GM12873 (cell line): ENCODE results near the gene ACACB.

ENCODE experiments used
- CTCF ChIP-seq: IDR thresholded peaks from 2 replicates; pipeline ENCODE4 v1.5.1; 2012; ENCODE audit warnings: low read depth, mild to moderate bottlenecking, moderate library complexity, low read length, control low read depth; ENCODE audit not compliant: insufficient read depth; ENCODE audit errors: missing control alignments

ACACB gene

GRCh38 chr12:109222062-109222461 is 105.7 kb downstream of the ACACB start:
- no peak for TF ChIP-seq CTCF

DNA sequence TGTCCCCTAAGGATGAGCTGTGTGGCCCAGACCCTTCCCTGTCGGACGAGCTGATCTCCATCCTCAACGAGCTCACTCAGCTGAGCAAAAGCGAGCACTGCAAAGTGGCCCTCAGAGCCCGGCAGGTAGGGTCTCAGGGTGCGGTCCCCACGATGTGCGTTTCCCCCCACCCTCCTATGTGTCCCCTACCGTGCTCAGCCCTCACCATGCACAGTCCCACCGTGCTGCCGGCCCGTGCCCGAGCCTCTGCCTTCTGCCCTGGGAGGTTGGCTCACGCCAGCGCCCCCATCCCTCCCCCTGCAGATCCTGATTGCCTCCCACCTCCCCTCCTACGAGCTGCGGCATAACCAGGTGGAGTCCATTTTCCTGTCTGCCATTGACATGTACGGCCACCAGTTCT is 106.1 kb downstream of the ACACB start:
- TF ChIP-seq CTCF, result no peak

- TF ChIP-seq CTCF, result no peak
These were observed 106.8 kb downstream of the ACACB start for GRCh38 chr12:109223211-109223610.

DNA sequence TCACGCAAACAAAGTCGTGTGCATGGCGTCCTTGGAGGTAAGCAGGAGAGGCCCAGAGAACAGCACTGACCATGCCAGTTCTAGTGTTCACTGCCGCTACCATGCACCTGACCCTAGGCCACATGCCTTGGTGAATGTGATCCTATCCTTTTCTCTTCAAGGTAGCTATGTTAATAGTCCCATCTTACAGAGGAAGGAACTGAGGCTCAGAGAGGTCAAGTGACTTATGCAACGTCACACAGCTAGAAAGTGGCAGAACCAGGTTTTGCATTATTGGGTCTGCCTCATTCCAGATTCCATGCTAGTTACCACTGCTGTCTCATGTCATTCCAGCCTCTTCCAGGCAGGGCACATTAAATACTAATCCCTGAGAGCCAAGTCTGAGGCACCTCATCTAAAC is 107.5 kb downstream of the ACACB start:
- no peak for TF ChIP-seq CTCF

DNA sequence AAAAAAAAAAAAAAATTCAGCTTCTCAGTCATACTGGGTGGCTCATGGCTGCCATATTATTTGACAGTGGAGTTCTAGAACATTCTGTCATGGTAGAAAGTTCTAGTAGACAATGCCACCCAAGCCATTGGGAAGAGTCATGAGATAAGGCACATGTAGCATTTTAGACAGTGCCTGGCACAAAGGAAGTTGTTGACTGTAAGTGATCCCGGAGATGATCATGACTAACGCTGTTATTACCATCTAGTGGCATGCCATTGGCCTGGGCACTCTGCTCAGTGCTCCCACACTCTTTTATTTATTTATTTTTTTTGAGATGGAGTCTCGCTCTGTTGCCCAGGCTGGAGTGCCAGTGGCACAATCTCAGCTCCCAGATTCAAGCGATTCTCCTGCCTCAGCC is 112.3 kb downstream of the ACACB start:
- no peak for TF ChIP-seq CTCF

- no peak for TF ChIP-seq CTCF
These were observed 113.8 kb downstream of the ACACB start for GRCh38 chr12:109230193-109230592.

DNA sequence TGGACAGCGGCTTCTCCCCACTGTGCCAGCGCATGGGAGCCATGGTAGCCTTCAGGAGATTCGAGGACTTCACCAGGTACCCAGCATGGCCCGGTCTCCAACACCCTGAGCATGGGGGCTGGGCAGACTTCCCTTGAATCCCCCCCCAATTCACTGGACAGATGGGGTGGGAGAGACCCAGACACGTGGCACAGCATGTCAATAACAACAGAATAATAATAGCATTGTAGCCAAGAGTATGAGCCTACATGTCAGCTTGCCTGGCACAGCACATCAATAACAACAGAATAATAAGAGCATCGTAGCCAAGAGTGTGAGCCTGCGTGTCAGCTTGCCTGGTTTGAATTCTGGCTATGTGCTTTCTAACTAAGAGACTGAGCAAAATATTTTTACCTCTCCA is 116.3 kb downstream of the ACACB start:
- TF ChIP-seq CTCF, result no peak
